GM19452 (cell line): Measurements from ENCODE around the gene PIK3CA.

ENCODE experiments used
- ATAC-seq: cut with Tn5 transposase; IDR thresholded peaks from one replicate; pipeline ENCODE4 v1.9.1; 2021; ENCODE audit not compliant: unreplicated experiment

Gene PIK3CA

GRCh38 chr3:179156775-179157174, 8.6 kb downstream of the PIK3CA start:
- no peak for ATAC-seq

GRCh38 chr3:179158336-179159039, 10.3 kb downstream of the PIK3CA start:
- ATAC-seq = peak; percentile 68

GRCh38 chr3:179163503-179163902, 15.3 kb downstream of the PIK3CA start:
- no peak for ATAC-seq

DNA sequence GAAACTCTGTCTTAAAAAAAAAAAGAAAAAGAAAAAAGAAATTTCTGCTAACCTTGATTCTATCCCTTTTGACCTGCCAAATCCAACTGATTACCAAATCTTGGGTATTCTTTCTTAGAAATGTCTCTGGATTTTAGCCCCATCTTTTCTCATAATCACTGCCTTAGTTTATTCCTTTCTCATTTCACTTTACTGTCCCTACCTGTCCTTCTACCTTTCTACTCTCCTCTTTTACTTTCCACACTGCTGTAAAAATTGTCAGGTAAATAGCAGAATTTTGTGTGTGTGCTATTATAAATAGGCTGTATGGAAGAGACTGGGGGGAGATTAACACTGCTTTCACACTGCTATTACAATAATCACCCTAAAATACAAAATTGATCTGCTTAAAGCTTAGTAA, 16.7 kb downstream of the PIK3CA start:
- no peak for ATAC-seq

- ATAC-seq = no peak
These were observed 18.5 kb downstream of the PIK3CA start for GRCh38 chr3:179166561-179167201.

DNA sequence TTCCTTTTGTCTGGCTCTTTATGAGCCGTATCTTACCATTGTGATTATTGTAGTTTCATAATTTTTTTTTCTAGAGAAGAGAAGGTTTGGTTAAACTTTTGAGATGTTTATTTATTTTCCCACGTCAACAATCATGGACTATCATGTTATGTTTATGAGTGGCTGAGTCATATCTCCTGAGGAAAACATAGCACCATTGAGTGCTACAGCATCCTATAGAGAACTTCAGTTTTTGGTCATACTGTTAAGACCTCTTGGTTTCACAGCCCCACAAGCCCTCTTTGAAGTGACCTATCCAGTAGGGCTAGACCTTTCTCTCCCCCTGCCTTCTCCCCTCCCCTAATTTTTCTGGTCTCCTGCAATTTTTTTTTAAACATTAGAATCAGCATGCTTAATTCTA, 20.8 kb downstream of the PIK3CA start:
- no peak for ATAC-seq

DNA sequence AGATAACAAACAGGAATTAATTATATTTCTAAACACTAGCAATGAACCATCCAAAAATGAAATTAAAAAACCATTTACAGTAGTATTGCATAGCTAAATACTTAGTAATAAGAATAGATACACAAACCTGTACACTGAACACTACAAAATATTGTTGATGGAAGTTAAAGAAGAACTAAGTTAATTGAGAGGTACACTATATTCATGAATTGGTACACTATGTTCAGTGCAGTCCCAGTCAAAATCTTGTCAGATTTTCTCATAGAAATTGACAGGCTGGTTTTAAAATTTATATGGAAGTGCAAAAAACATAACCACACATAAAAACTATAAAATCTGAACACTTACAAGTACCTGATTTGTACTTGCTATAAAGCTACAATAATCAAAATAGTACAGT, 24.4 kb downstream of the PIK3CA start:
- ATAC-seq = no peak

- ATAC-seq = peak; percentile 56
These were observed 26.2 kb downstream of the PIK3CA start for GRCh38 chr3:179174316-179174715.

GRCh38 chr3:179174898-179175297, 26.7 kb downstream of the PIK3CA start:
- no peak for ATAC-seq

DNA sequence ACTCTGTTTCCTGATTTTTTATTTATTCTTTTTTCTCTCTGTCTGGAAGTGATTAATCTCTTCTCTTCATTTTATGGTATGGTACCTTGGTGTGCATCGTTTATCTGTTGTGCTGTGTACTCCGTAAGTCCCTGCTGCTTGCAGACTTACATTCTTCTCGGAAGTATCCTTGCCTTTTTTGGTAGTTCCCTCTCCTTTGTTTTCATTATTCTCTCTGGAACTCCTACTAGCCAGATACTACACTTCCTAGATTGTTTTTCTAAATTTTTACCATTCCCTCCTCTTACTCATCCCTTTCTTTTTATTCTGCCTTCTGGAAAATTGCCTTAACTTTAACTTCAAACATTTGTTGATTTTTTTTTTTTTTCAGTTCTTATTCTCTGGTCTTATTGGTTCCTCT, 27.2 kb downstream of the PIK3CA start:
- no peak for ATAC-seq

GRCh38 chr3:179177611-179178010, 29.5 kb downstream of the PIK3CA start:
- ATAC-seq = no peak

DNA sequence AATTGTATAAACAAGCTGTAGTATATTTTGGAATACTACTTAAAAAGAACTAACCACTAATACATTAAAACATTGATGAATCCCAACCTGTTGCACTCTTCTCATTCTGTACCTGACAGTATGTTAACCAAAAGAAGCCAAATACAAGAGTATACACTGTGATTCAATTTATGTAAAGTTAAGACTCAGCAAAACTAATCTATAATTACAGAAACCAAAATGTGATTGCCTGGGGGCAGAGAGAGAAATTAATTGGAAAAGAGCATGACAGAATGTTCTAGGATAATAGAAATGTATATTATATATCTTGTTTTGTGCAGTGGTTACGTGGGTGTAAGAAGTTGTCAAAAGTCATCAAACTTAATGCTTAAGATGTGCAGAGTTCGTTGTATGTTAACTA, 31.1 kb downstream of the PIK3CA start:
- no peak for ATAC-seq

- no peak for ATAC-seq
These were observed 32.0 kb downstream of the PIK3CA start for GRCh38 chr3:179179979-179180759.

DNA sequence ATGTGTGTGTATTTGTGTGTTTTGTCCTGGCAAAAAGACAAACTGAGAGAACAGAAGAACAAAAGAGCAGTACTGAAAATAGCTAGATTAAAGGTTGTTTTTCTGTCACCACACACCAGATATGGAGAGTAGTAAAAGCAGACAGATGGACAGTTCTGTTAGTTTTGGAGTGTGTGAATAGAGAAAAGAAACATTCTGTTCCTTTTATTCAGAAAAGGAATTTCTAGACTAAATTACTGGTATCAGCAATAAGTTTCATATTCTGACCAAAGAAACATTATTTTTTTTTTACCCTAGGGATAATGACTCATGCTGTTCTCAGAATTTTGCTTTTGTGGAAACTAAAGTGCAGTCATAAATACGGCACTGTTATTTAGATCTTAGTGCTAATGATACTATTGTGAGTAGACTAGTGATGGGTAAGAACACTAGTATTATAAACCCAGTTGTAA, 32.9 kb downstream of the PIK3CA start:
- ATAC-seq = peak; percentile 61

DNA sequence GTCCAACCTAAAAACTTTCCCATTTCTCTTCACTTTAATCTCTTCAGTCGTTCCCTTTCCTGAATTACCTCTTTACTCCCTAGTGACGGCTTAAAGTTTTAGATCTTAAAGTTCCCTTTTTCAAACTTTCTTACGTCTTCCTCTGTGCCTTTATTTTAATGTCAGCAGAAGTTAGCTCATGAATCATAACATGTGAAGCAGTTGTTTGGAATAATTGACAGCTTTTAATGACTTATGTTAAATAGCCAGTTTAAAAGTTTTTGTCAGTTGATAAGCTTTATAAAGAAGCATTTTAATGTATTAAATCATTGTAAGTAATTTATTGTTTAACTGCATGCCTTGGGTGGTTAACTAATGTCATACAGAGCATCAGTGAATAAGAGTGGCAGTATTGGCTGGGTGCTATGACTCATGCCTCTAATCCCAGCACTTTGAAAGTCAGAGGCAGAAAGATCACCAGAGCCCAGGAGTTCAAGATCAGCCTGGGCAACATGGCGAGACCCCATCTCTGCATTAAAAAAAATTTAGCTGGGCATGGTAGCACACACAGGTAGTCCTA, 33.9 kb downstream of the PIK3CA start:
- ATAC-seq = no peak

DNA sequence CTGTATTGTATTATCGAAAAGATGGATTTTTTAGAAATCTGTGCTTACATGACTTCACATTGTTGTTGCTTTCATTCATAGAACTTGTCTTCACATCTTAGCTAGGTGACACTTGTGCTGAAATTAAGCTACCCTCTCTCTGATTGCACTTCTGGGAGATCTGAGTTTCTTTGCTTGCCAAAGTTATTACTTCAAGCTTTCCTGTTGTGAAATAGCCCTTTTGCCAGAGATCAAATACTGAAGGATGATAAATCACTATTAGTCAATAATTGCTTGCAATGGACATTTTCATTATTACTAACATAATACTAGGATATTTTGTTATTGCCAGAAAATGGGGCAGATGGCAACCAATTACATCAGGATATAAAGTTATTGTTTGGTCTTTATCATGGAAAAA, 34.7 kb downstream of the PIK3CA start:
- no peak for ATAC-seq

GRCh38 chr3:179184826-179185225, 36.7 kb downstream of the PIK3CA start:
- no peak for ATAC-seq

GRCh38 chr3:179186426-179186825, 38.3 kb downstream of the PIK3CA start:
- no peak for ATAC-seq

DNA sequence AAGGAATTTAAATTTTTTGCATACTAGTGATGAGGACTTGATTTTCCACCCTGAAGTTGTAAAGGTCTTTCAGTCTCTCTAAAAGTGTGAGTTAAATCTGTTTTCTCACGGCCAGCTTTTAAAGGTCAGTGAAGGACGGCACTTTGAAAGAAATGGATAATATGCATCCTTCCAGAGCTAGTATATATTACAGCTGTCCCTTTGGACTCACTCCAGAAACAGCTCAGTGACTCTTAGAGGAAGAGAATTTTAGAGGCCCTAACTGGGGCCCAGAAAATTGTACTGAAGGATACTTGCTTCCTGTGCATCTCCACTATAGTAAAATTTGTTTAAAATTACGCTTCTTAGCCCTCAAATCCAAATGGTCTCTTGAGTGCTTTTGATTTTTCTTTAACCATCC, 41.6 kb downstream of the PIK3CA start:
- ATAC-seq = no peak

- ATAC-seq = no peak
These were observed 42.4 kb downstream of the PIK3CA start for GRCh38 chr3:179190581-179190980.

- no peak for ATAC-seq
These were observed 44.4 kb downstream of the PIK3CA start for GRCh38 chr3:179192542-179192941.

DNA sequence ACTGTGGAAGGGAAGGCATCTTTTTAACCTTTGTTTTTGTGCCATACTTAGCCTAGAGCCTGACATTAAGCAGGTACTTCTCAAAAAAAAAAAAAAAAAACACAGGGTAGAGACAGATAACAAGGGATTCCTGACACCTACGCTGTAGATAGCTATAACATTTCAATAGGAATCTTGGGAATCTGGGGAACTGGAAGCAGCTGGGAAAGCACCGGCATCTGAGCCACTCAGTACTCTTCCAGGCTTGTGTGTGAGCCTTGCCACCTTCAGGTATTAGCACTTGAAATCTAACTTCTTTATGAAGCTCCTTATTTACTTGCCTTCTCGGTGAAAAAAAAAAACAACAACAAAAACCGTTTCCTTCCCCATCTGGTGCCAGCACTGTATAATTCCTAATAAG, 46.8 kb downstream of the PIK3CA start:
- no peak for ATAC-seq
